ENCODE data around the gene DDRGK1. TPM values are rescaled to one million over a fixed set of nuclear protein-coding genes. Genes with fewer than 3 reads are reported as not detected.

The DDRGK1 gene
- total RNA-seq (ENCODE audit: low replicate concordance) = 56.7 and 61.6 TPM in 2 replicates
- long read RNA-seq, partial matches to known transcripts = 0 of 1 reads
- long read RNA-seq, other reads (novel, unspliced or antisense) = 0 of 1 reads

DNA sequence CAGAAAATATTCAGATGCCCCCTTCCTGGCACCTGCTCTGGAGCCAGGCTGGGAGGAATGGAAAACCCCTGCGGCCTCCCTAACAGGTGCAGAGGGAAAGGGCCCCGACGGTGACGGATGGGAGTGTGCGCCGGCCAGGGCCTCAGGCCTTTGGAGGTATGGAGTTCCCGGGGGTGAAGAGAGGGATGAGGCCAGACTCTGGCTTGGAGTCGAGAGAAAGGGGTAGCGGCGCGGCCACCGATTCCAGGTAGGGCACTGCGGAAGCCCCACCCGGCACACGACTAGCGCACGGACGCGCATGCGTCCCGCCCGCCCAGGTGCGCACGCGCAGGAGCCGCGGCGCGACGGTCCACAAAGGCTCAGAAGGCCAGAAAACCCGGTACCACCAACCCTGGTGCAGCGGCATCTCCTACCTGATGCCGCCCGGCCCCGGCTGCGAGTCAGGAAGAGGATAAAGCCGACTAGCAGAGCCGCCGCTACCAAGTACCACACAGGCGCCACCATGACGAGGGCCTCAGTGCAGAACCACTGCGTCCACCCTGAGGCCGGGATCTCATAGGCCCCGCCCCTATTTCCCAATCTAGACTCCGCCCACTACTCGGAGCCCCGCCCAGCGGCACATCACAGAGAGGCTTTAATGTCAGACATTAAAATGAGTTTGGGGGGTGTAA is at the start of gene DDRGK1:
TSS of gene DDRGK1 (minus strand) at position 559 of the 671 bp plus-strand sequence. CDS start at position 504, 55 bp downstream.
- Mint-ChIP-seq H3K4me3 (peak within 1 kb of the TSS; percentile 96), H3K36me3 (peaks cover 14% of the 10 kb centered on the region), H3K27ac (peak within 1 kb of the TSS; percentile 93), H3K27me3 (no peaks in the 10 kb centered on the region), H3K4me1 (ENCODE audit: unreplicated experiment) (peaks cover 14% of the 10 kb centered on the region), H3K9me3 (no peaks in the 10 kb centered on the region)
- TF ChIP-seq, protein P1, sequence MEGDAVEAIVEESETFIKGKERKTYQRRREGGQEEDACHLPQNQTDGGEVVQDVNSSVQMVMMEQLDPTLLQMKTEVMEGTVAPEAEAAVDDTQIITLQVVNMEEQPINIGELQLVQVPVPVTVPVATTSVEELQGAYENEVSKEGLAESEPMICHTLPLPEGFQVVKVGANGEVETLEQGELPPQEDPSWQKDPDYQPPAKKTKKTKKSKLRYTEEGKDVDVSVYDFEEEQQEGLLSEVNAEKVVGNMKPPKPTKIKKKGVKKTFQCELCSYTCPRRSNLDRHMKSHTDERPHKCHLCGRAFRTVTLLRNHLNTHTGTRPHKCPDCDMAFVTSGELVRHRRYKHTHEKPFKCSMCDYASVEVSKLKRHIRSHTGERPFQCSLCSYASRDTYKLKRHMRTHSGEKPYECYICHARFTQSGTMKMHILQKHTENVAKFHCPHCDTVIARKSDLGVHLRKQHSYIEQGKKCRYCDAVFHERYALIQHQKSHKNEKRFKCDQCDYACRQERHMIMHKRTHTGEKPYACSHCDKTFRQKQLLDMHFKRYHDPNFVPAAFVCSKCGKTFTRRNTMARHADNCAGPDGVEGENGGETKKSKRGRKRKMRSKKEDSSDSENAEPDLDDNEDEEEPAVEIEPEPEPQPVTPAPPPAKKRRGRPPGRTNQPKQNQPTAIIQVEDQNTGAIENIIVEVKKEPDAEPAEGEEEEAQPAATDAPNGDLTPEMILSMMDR (conservative IDR thresholded peaks at IDR 0.05) = no peak
- peak; percentile 87 for DNase-seq (ENCODE audit: extremely low spot score, unreplicated experiment)

DNA sequence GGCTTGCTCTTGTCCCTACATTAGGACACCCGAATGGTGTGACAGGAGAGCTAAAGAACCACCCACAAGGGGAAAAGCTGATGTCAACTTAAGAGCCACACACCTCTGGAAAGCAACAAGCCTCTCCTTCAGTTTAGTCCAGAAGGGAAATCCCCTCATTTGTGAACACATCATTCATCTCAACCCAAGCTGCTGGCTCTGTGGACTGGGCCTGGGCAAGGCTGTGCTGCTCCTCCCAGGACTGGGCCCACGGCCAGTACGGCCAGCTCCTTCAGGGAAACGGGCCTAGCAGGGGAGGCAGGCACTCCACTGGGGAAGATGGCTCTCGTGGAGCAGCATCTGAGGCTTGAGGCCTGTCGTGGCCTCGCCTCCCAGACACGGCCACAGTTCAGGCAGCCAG is 47.3 kb upstream of the DDRGK1 start:
- DNase-seq (ENCODE audit: extremely low spot score, unreplicated experiment) = no peak
- H3K36me3 Mint-ChIP-seq = peaks cover 17% of the 10 kb centered on the region
- no peaks in the 10 kb centered on the region for H3K4me1 Mint-ChIP-seq (ENCODE audit: unreplicated experiment)
- peaks cover 34% of the 10 kb centered on the region for H3K27me3 Mint-ChIP-seq
- H3K27ac Mint-ChIP-seq = no peak overlapping the region
- TF ChIP-seq, protein P1 (conservative IDR thresholded peaks at IDR 0.05) = no peak
- no peak overlapping the region for H3K4me3 Mint-ChIP-seq
- H3K9me3 Mint-ChIP-seq = no peaks in the 10 kb centered on the region

DNA sequence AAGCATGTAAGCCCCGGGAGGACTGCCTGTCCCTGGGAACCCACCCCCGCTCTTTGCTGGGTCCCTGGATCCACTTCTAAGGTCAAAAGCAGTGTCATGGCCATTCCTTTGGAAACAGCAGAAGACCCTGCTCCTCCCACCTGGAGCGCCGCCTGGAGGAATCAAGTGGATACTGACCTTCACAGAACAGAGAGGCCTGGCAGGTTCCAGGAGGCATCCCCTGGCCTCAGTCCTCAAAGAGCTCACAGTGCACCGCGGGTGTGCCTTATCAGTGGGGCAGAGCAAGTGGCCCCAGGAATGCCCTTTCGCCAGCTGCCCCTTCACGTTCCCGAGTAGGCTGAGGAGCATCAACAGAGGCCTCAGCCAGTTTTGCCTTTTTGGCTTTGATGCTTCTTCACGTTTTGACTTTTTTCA is 45.6 kb upstream of the DDRGK1 start:
- peaks cover 17% of the 10 kb centered on the region for H3K36me3 Mint-ChIP-seq
- H3K27ac Mint-ChIP-seq = no peak overlapping the region

DNA sequence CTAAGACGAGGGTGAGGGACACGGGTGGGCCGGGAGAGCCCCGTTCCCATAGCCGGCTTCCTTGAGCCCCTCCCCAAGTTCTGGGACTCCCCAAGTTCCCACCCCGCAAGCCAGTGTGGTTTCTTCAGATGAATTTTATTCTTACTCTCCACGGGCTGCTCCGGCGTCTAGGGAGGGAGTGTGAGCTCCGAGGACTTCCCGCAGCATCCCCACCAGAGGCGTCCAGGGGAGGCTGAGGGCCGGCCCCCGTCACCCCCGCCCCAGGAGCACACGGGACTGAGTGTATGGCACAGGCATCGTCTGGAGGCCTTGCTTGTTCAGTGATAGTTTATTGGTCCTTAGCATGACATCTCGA is 44.5 kb upstream of the DDRGK1 start:
- Mint-ChIP-seq H3K9me3 (no peaks in the 10 kb centered on the region), H3K36me3 (peaks cover 17% of the 10 kb centered on the region), H3K27ac (no peak overlapping the region), H3K4me3 (no peak overlapping the region), H3K4me1 (ENCODE audit: unreplicated experiment) (no peaks in the 10 kb centered on the region), H3K27me3 (peaks cover 49% of the 10 kb centered on the region)
- DNase-seq (ENCODE audit: extremely low spot score, unreplicated experiment) = no peak
- TF ChIP-seq, protein P1 (conservative IDR thresholded peaks at IDR 0.05) = no peak

More for the DNA sequence above, 45.6 kb upstream of the DDRGK1 start:
- TF ChIP-seq, protein P1 (conservative IDR thresholded peaks at IDR 0.05) = peak; percentile 64
- DNase-seq (ENCODE audit: extremely low spot score, unreplicated experiment) = no peak
- no peaks in the 10 kb centered on the region for H3K4me1 Mint-ChIP-seq (ENCODE audit: unreplicated experiment)
- H3K4me3 Mint-ChIP-seq = peak overlapping the region; percentile 32
- H3K27me3 Mint-ChIP-seq = peaks cover 40% of the 10 kb centered on the region
- H3K9me3 Mint-ChIP-seq = no peaks in the 10 kb centered on the region

DNA sequence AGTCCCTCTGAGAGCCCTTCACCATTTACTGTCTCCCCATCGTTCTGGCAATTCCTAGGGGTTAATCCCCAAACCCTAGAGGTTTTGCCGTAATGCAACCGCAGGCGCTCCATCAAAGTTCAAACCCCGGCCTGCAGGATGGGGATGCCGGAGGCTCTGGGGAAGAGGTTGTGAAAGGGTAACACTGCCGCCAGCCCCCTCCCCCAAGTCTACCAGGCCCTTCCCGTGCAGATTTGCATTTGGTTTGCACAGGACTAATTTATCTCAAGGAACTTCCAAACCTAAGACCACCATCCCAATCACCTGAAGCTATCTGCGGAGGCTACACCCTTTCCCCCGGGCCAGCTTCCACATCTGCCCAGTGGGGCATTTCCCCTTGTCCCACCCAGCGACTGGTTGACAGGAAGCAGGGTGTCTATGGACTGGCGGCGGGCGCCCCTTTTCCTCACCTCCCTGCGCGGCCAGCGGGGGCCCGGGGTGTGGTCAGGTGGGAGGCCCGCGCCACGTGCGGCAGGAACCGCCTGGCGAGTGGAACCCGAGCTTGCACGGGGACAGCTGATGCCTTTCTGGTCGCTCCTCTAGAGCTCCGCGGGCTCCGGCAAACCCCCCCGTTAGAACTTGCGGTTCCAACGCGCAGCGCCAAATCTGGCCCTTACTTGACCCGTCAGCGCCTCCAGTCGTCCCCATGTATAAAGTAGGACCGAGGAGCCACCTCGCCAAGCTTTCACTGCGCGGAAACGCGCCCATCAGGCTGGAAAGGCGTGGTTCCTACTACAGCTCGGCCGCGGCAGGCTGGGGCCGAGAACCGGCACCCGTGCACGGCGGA is 43.9 kb upstream of the DDRGK1 start:
- Mint-ChIP-seq H3K4me1 (ENCODE audit: unreplicated experiment) (no peaks in the 10 kb centered on the region), H3K27ac (no peak overlapping the region), H3K27me3 (peaks cover 53% of the 10 kb centered on the region), H3K36me3 (peaks cover 17% of the 10 kb centered on the region), H3K9me3 (no peaks in the 10 kb centered on the region), H3K4me3 (no peak overlapping the region)
- TF ChIP-seq, protein P1 (conservative IDR thresholded peaks at IDR 0.05) = no peak
- DNase-seq (ENCODE audit: extremely low spot score, unreplicated experiment) = no peak

Measured in type B pancreatic cell (in vitro differentiated cells).